T follicular helper cell (primary cell): ENCODE results near the gene HCRT.
"Not testable (repeated sequence)": the region's sequence is repeated elsewhere in the genome, so short reads cannot be mapped to it uniquely, and the experiment has no call there.

Experiments used
- DNase-seq: peaks from one replicate; pipeline ENCODE4 v3.0.0-alpha.2; 2020; ENCODE audit warnings: low read depth
- total RNA-seq, 2 experiments: gene quantifications; one replicate each; lab custom pipeline; 2026; lab: John Stamatoyannopoulos, UW

Gene HCRT, protein sequence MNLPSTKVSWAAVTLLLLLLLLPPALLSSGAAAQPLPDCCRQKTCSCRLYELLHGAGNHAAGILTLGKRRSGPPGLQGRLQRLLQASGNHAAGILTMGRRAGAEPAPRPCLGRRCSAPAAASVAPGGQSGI
- 0.09 to 0.30 reads per million in 2 experiments for total RNA-seq

DNA sequence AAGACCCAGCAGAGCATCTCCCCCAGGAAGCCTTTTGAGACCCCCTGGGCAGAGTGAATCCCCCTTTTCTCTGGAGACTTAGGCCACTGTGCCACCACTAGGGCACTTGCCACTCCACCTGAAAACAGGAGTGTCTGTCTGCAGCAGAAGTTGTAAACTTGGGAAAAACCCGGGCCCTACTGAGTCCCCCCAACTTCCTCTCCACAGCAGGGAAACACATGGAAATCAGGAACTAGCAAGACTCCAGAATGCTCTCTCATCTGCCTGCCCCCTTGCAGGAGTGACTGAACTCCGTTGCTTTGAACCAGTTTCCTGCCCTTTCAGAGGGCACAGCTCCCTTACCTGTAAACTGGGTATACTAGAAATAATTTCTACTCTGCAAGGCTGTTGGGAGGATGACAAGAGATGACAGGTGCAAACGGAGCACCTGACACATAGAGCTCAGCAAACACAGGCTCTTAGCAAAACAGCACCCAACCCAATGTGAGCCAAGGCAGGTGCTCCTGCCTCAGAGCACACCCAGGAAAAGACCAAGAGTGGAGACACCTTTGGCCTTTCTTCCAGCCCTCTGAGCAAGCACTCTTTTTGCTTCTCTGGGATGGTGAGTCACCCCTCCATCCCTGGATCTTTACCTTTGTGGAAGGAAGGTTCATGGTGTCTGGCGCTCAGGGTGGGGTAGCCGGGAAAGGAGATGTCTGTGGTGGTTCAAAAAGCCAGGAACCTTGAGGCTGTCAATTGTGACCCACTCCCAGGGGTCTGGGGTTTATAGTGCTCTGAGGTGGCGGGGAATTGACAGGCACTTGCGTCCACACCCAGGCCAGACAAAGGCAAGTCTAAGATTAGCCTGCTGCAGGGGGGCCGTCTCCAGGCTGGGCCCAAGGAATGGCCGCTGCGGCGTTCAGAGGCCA lies at the start of gene HCRT:
Gene HCRT, minus strand, starts transcription at position 740 of the 908 bp plus-strand sequence. Its CDS starts 87 bp downstream, at position 653.
- no peak for DNase-seq

- no peak for DNase-seq
Observed at GRCh38 chr17:42233994-42234393, 48.7 kb upstream of the HCRT start.

DNA sequence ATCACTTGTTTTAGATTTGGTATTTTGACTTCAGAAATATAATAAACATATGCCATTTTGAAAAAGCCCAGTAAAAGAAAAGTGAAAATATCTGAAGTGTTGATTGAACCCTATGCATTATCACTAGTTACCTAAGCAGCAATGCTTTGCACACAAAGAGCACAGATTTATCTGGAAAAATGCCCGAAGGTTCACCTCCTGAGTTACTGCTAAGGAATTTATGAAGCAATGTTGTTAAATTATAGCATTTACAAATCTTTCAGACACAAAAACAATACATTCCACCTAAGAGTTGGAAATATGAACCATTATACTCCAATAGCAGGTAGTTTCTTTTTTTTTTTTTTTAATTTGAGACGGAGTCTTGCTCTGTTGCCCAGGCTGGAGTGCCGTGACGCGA lies 47.9 kb upstream of the HCRT start:
- DNase-seq: no peak

- DNase-seq: no peak
Observed at GRCh38 chr17:42230225-42230624, 45.0 kb upstream of the HCRT start.

DNA sequence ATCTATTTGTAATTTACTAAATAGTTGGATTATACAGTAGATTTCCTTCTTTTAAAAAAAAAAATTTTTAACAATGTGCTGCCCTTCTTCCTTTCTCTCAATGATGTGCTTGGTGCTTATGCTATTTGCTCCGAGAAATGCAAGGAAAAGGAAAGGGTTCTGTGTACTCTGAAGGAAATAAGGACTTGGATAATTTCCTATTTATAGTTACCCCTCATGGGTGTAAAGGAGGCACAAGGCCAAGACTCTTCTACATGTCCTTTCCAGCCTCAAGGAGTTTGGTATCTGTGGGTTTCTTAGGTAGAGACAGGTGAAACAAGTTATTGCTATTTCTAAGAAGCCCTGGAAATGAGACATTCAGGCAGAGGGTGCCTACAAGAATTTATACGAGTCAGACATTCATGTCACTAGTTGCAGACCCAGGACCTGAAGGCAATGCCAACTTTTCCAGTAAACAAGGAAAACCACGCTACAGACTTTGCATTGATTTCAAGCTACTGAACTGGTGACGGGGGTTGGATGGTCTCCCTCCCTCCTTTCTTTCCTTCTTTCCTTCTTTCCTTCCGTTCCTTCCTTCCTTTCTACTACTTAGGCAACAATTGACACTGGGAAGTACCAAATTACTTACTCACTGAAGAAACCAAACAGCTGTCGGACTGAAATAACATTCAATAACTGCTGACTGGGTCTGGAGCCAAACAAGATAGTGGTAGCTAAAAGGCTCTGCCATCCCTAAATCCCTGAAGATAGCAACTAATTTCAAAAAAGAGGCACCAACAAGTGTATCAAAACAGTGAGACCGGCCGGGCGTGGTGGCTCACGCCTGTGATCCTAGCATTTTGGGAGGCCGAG lies 42.8 kb upstream of the HCRT start:
- DNase-seq: no peak

DNA sequence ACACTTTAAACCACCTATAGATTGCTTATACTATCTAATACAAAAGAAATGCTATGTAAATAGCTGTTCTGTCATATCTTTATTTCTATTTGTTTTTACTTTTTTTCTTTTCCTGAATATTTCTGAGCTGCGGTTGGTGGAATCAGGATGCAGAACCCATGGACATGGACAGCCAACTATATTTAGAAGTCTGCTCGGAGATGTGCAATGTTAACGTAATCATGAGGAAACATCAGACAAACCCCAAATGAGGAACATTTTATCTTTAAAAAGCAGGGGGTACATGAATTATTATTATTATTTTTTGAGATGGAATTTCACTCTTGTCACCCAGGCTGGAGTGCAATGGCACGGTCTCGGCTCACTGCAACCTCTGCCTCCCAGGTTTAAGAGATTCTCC lies 40.4 kb upstream of the HCRT start:
- DNase-seq: no peak

GRCh38 chr17:42224651-42225050 lies 39.4 kb upstream of the HCRT start:
- DNase-seq: no peak

- peak; percentile 42 for DNase-seq
Observed at GRCh38 chr17:42221886-42222745, 36.9 kb upstream of the HCRT start.

DNA sequence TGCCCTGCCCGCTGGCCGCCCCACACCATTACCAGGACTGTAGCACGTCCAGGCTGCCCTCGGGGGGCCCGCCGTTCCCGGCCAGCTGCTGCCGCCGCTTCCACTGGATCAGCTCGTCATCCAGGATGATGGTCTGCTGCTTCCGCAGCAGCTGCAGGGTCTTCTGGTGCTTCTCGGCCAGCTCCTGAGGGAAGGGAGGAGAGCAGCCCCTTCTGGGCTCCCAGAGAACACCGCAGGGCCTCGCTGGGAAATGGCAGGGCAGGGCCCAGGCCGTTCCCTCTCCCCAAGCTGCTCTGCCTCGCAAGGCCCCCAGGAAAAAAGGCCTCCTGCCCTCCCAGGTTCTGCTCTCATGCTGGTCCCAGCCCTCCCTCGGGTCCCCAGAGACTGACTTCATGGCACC lies 34.0 kb upstream of the HCRT start:
- not testable (repeated sequence) for DNase-seq

DNA sequence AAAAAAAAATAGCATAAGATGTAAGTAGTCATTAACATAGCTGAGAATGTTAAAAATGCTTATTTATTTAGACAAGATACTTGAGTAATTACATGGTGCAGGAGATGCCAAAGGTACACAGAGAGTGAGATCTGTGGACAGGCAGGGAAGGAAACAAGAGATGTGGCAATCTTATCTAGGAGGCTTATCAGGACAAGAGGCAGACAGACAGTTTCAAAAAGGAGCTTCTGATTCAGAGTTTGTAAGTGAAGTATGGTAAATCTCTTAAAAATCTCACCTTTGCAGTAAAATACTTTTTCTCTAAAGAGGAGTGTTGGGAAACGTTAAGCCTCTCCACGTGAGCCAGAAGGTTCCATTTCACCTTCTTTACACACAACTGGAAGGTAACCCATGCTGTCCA lies 28.9 kb upstream of the HCRT start:
- DNase-seq: no peak

GRCh38 chr17:42212382-42212781 lies 27.1 kb upstream of the HCRT start:
- DNase-seq: no peak

DNA sequence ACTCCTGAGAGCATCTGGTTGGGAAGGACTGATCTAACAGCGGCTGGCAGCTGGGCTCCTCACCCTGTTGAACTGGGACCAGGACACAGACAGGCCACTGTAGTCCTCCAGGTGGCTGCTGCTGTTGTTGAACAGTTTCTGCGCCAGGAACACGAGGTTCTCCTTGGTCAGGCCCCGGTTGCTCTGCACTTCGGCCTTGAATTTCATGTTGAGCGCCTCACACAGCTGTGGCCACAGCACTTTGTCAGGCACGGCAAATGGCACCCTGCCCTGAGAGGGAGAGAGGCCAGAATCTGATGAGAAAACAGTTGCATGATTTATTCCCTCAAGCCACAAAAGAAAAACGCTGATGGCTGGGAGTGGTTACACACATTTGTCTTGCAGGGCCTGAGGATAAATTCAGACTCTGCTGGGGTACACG lies 26.7 kb upstream of the HCRT start:
- not testable (repeated sequence) for DNase-seq

- DNase-seq: no peak
Observed at GRCh38 chr17:42210046-42210445, 24.8 kb upstream of the HCRT start.

DNA sequence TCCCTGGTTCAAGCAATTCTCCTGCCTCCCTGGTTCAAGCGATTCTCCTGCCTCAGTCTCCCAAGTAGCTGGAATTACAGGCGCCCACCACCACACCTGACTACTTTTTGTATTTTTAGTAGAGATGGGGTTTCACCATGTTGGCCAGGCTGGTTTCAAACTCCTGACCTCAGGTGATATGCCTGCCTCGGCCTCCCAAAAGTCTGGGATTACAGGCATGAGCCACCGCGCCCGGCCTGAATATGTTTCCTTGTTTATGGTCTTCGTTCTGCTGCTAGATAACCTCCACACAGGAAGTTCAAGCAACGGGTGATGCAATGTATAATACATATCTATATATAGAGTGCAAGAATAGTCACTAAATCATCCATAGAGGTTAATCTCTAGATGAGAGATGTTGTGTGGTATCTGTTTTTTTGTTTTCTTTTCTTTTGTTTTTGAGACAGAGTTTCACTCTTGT lies 20.9 kb upstream of the HCRT start:
- DNase-seq: not testable (repeated sequence)

- no peak for DNase-seq
Observed at GRCh38 chr17:42203354-42203753, 18.1 kb upstream of the HCRT start.

DNA sequence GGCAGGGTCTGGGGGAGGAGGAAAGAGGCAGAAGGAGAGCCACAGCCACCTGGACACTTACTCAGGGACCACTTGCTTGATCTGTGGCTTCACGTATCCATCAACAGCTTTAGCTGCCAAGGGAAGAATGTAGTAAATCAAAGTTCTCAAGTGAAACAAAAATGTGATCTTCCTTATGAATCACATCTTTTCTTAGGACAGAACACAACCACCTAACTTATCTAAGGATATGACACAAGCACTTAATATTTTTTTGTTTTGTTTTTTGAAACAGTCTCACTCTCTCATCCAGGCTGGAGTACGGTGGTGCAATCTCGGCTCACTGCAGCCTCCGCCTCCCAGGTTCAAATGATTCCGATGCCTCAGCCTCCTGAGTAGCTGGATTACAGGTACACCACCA lies 17.4 kb upstream of the HCRT start:
- no peak for DNase-seq

- DNase-seq: no peak
Observed at GRCh38 chr17:42202159-42202558, 16.9 kb upstream of the HCRT start.

GRCh38 chr17:42201458-42201772 lies 16.2 kb upstream of the HCRT start:
- no peak for DNase-seq

- no peak for DNase-seq
Observed at GRCh38 chr17:42200706-42201457, 15.6 kb upstream of the HCRT start.

DNA sequence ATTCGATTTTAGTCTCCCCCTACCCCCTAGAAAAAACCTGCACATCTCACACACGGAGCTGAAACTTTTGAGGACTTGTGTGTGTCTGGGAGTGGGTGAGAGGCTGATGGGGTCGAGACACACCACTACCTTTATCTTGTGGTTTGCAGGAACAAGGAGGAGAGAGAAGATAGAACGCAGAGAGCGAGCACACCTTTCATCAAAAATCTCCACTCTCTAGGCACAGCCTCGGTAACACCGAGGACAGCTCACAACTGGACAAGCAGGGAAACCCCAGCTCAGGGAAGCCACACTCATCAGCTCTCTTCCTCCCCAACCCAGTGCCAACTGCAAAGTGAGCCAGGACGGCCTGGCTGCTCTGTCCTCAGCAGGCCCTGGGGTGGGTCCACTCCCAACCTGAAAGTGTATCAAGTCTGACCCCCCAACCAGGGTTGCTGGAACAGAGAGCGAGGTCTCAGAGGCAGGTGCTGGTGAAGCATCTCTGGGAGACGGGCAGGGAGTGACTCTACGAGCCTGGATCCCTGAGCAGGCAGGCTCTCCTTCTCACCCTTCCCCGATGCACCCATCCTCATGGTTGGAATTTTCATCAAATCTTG lies 14.3 kb upstream of the HCRT start:
- no peak for DNase-seq
